ENCODE measurements around the gene KRT35. TPM values are rescaled to one million over a fixed set of nuclear protein-coding genes. Genes with fewer than 3 reads are reported as not detected.

The KRT35 gene
- total and polyA plus RNA-seq, 2 donors (not counting 3 experiments of a cell fraction or from before 2014, with no cell fraction given), result not detected

DNA sequence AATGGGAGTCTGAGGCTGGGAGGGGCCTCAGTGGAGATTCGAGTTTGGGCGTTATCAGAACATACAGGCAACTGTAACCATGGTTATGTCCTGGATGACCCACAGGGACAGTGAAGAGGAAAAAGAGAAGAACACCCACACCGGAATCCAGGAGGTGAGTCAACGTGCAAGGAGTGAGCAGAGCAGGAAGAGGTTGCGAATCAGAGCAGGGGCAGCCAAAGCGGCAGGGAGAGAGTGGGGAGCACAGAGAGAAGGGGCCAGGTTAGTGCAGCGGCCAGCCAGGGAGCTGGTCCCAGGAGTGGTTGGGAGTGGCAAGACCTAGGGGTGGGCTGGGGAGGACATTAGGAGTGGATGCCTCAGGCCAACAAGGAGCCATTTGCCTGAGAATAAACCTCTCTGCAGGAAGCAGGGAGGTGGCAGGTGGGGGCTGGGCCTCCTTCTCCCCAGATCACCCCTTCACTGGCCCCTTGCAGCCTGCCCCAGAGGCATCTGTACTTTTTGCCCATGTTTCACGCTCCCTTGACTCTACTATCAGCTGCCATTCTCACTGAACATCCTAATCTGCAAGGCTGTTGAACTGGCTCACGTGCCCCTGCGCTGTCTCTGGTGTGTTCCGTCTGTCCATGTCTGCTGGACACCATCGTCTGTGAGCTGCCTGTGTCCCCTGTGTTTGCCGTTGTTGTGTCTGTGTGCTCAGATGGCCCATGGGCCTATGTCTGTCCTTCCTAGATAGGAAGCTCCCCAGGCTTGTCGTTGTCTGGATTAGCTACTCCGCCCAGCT is 19.4 kb upstream of the KRT35 start:
- DNase-seq (ENCODE audit: low read depth, low spot score), result peak; percentile 47
- Histone ChIP-seq H2AFZ (ENCODE audit: low read depth, low read length) (peak overlapping the region; percentile 66), H3K4me3 (replicated peaks in 1 of 3; ENCODE audit: insufficient read depth in 1 of 3, low read depth in 1 of 3, low read length in 3 of 3) (no peak overlapping the region), H3K4me1 (ENCODE audit: control insufficient read depth, extremely low read depth, insufficient read depth, low read length) (peaks cover 18% of the 10 kb centered on the region), H3K27ac (ENCODE audit: insufficient read depth, low read depth, low read length) (no peak overlapping the region), H4K20me1 (replicated peaks; ENCODE audit: control insufficient read depth, extremely low read depth, insufficient read depth, low read length) (no peaks in the 10 kb centered on the region), H3K9ac (replicated peaks; ENCODE audit: extremely low read depth, insufficient read depth, low read length) (no peak overlapping the region), H3K27me3 (ENCODE audit: control insufficient read depth in 2 of 2, insufficient read depth in 2 of 2, low read length in 2 of 2) (no peaks in the 10 kb centered on the region), H3K79me2 (ENCODE audit: control insufficient read depth, insufficient read depth, low read length) (no peaks in the 10 kb centered on the region), H3K9me3 (replicated peaks; ENCODE audit: control insufficient read depth, insufficient read depth, low read length) (no peaks in the 10 kb centered on the region), H3K36me3 (ENCODE audit: control insufficient read depth in 2 of 2, extremely low read depth in 1 of 2, insufficient read depth in 2 of 2, low read length in 2 of 2) (no peaks in the 10 kb centered on the region), H3K9me1 (replicated peaks; ENCODE audit: control insufficient read depth, extremely low read depth, insufficient read depth, low read length) (no peaks in the 10 kb centered on the region), H3K4me2 (ENCODE audit: insufficient read depth, low read length) (no peak overlapping the region)
- POLR2A ChIA-PET, result no interaction called here
- FAIRE-seq, result peak; percentile 83
- BruUV-seq (replicated peaks), result no TSS peak
- intact Hi-C loops (cut with micrococcal nuclease), result no loop called here
- TF ChIP-seq, protein P1, sequence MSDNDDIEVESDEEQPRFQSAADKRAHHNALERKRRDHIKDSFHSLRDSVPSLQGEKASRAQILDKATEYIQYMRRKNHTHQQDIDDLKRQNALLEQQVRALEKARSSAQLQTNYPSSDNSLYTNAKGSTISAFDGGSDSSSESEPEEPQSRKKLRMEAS (IDR thresholded peaks at IDR 0.05; ENCODE audit: insufficient read depth, insufficient read length), result no peak
- TF ChIP-seq POLR2AphosphoS5 (IDR thresholded peaks at IDR 0.05; ENCODE audit: insufficient read depth, low read depth, low read length), result no peak
- TF ChIP-seq EZH2 (IDR thresholded peaks at IDR 0.05; ENCODE audit: borderline replicate concordance, low read depth, low read length, severe bottlenecking), result no peak
- TF ChIP-seq, protein P2, sequence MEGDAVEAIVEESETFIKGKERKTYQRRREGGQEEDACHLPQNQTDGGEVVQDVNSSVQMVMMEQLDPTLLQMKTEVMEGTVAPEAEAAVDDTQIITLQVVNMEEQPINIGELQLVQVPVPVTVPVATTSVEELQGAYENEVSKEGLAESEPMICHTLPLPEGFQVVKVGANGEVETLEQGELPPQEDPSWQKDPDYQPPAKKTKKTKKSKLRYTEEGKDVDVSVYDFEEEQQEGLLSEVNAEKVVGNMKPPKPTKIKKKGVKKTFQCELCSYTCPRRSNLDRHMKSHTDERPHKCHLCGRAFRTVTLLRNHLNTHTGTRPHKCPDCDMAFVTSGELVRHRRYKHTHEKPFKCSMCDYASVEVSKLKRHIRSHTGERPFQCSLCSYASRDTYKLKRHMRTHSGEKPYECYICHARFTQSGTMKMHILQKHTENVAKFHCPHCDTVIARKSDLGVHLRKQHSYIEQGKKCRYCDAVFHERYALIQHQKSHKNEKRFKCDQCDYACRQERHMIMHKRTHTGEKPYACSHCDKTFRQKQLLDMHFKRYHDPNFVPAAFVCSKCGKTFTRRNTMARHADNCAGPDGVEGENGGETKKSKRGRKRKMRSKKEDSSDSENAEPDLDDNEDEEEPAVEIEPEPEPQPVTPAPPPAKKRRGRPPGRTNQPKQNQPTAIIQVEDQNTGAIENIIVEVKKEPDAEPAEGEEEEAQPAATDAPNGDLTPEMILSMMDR (IDR thresholded peaks at IDR 0.05; ENCODE audit: extremely low read depth in 1 of 2, insufficient read depth in 1 of 2, low read depth in 1 of 2, low read length in 2 of 2), result no peak
- peak; percentile 56 for TF ChIP-seq GATA2 (IDR thresholded peaks at IDR 0.05; ENCODE audit: insufficient read depth, insufficient read length, low read depth, low read length)
- peak; percentile 22 for TF ChIP-seq JUN (IDR thresholded peaks at IDR 0.05; ENCODE audit: borderline replicate concordance, insufficient read depth, insufficient read length, low read depth)
- no peak for TF ChIP-seq POLR2A (IDR thresholded peaks at IDR 0.05; ENCODE audit: low read depth, low read length)
- TF ChIP-seq FOS (IDR thresholded peaks at IDR 0.05; ENCODE audit: borderline replicate concordance, insufficient read depth, low read length), result peak; percentile 71
- TF ChIP-seq MYC (IDR thresholded peaks at IDR 0.05; ENCODE audit: low read depth, low read length), result no peak
- CTCF ChIA-PET, result interaction anchor here (0.7 to 22.3 kb wide), 8 partner anchors 13 to 590 kb away, joined by 3 to 350 read pairs (median 4); no protein-coding TSS in a partner anchor
- dilution Hi-C loops (cut with MboI; ENCODE audit: extremely low pct_ligation_motif_present, low sequenced_read_pairs), result no loop called here
